ENCODE data around the gene TRIM36. TPM values are rescaled to one million over a fixed set of nuclear protein-coding genes. Genes with fewer than 3 reads are reported as not detected.
A peak's percentile ranks its signal among the peaks of the same experiment; 100 is the strongest.

TRIM36 gene
- total RNA-seq (1.8 TPM), polyA plus RNA-seq (ENCODE audit: insufficient read depth, low read depth, low replicate concordance) (0.39 TPM)
- long read RNA-seq, donor 1, partial matches to known transcripts = 0 of 1 reads
- long read RNA-seq, donor 1, other reads (novel, unspliced or antisense) = 0 of 1 reads
- long read RNA-seq, donor 2 = 0 reads
- long read RNA-seq, donor 3 = 0 reads
- long read RNA-seq, donor 4 = 0 reads
- long read RNA-seq, donor 5 = 0 reads
- long read RNA-seq, donor 6 = 0 reads
- long read RNA-seq, donor 7, full-length matches to known transcripts = 2 of 2 reads
- long read RNA-seq, donor 7, partial matches to known transcripts = 0 of 2 reads
- long read RNA-seq, donor 7, other reads (novel, unspliced or antisense) = 0 of 2 reads
- long read RNA-seq, donor 8 = 0 reads
- long read RNA-seq, donor 9 = 0 reads
- long read RNA-seq, donor 10 = 0 reads

GRCh38 chr5:115169487-115170133 lies at the start of gene TRIM36:
Gene TRIM36 (minus strand): TSS chr5:115169908. CDS start chr5:115169634, 274 bp downstream.
- Histone ChIP-seq H3K4me1 (ENCODE audit: control insufficient read depth in 2 of 3, insufficient read depth in 2 of 3, low read depth in 1 of 3, low read length in 3 of 3) (peaks cover 0 to 2% (median 0%) of the 10 kb centered on the region in 3 donors), H3K4me3 (ENCODE audit: low read length in 3 of 3) (peak within 1 kb of the TSS; percentile 51 to 78 (median 60)), H3K27ac (ENCODE audit: low read depth in 2 of 2, low read length in 2 of 2) (no peak within 1 kb of the TSS), H3K9me3 (ENCODE audit: control insufficient read depth in 2 of 3, insufficient read depth in 1 of 3, low read length in 3 of 3) (peaks cover 0 to 4% (median 0%) of the 10 kb centered on the region in 3 donors), H3K27me3 (ENCODE audit: control insufficient read depth, insufficient read depth, low read length) (peaks cover 13% of the 10 kb centered on the region), H3K36me3 (ENCODE audit: control insufficient read depth in 2 of 3, insufficient read depth in 3 of 3, low read length in 3 of 3) (no peaks in the 10 kb centered on the region), H3K9ac (ENCODE audit: low read length in 3 of 3) (peak within 1 kb of the TSS in 2 of 3 donors; percentile 30 to 40)
- DNase-seq (peak; percentile 95 to 97 (median 96)), FAIRE-seq (no peak)
- intact Hi-C loops (cut with DNase I) = no loop called here
- peak; percentile 7 for TF ChIP-seq CTCF (IDR thresholded peaks at IDR 0.05; ENCODE audit: borderline replicate concordance, extremely low read depth, insufficient read depth)

GRCh38 chr5:115214541-115214940 lies 44.8 kb upstream of the TRIM36 start:
- no peak overlapping the region for H3K9ac ChIP-seq (ENCODE audit: low read length in 3 of 3)
- no peaks in the 10 kb centered on the region for H3K9me3 ChIP-seq (ENCODE audit: control insufficient read depth in 2 of 3, insufficient read depth in 1 of 3, low read length in 3 of 3)
- H3K4me1 ChIP-seq (ENCODE audit: control insufficient read depth in 2 of 3, insufficient read depth in 2 of 3, low read depth in 1 of 3, low read length in 3 of 3) = no peaks in the 10 kb centered on the region
- H3K27me3 ChIP-seq (ENCODE audit: control insufficient read depth, insufficient read depth, low read length) = no peaks in the 10 kb centered on the region
- H3K4me3 ChIP-seq (ENCODE audit: low read length in 3 of 3) = no peak overlapping the region
- peak in 1 of 5 donors; percentile 9 for DNase-seq
- peaks cover 0 to 9% (median 0%) of the 10 kb centered on the region in 3 donors for H3K36me3 ChIP-seq (ENCODE audit: control insufficient read depth in 2 of 3, insufficient read depth in 3 of 3, low read length in 3 of 3)
- no peak overlapping the region for H3K27ac ChIP-seq (ENCODE audit: low read depth in 2 of 2, low read length in 2 of 2)
- no peak for FAIRE-seq
- no peak for TF ChIP-seq CTCF (IDR thresholded peaks at IDR 0.05; ENCODE audit: borderline replicate concordance, extremely low read depth, insufficient read depth)
- intact Hi-C loops (cut with DNase I) = no loop called here

- intact Hi-C loops (cut with DNase I) = no loop called here
- Histone ChIP-seq H3K27me3 (ENCODE audit: control insufficient read depth, insufficient read depth, low read length) (no peaks in the 10 kb centered on the region), H3K4me1 (ENCODE audit: control insufficient read depth in 2 of 3, insufficient read depth in 2 of 3, low read depth in 1 of 3, low read length in 3 of 3) (no peaks in the 10 kb centered on the region), H3K36me3 (ENCODE audit: control insufficient read depth in 2 of 3, insufficient read depth in 3 of 3, low read length in 3 of 3) (peaks cover 0 to 9% (median 0%) of the 10 kb centered on the region in 3 donors), H3K9me3 (ENCODE audit: control insufficient read depth in 2 of 3, insufficient read depth in 1 of 3, low read length in 3 of 3) (no peaks in the 10 kb centered on the region), H3K4me3 (ENCODE audit: low read length in 3 of 3) (no peak overlapping the region), H3K27ac (ENCODE audit: low read depth in 2 of 2, low read length in 2 of 2) (no peak overlapping the region), H3K9ac (ENCODE audit: low read length in 3 of 3) (no peak overlapping the region)
- no peak for TF ChIP-seq CTCF (IDR thresholded peaks at IDR 0.05; ENCODE audit: borderline replicate concordance, extremely low read depth, insufficient read depth)
- DNase-seq = peak in 3 of 5 donors; percentile 63 to 73 (median 72)
- FAIRE-seq = no peak
Observed at GRCh38 chr5:115209279-115209678, 39.6 kb upstream of the TRIM36 start.

All from kidney (tissue), 22 donors.